ENCODE data around the gene NEK7.

Gene NEK7

GRCh38 chr1:198352975-198353695 lies 196.3 kb downstream of the NEK7 start:
- no peak for ATAC-seq
- DNase-seq: no peak

- no peak for ATAC-seq
- DNase-seq: no peak
Observed at GRCh38 chr1:198357937-198358336, 201.1 kb downstream of the NEK7 start.

GRCh38 chr1:198359024-198359653 lies 202.3 kb downstream of the NEK7 start:
- no peak for DNase-seq

GRCh38 chr1:198360208-198360729 lies 203.5 kb downstream of the NEK7 start:
- DNase-seq: no peak
- ATAC-seq: no peak

More at GRCh38 chr1:198359024-198359653, 202.3 kb downstream of the NEK7 start:
- no peak for ATAC-seq

- DNase-seq: no peak
- ATAC-seq: no peak
Observed at GRCh38 chr1:198361237-198361767, 204.5 kb downstream of the NEK7 start.

- DNase-seq (no peak), ATAC-seq (no peak)
Observed at GRCh38 chr1:198363625-198364151, 206.9 kb downstream of the NEK7 start.

GRCh38 chr1:198364471-198364870 lies 207.7 kb downstream of the NEK7 start:
- DNase-seq (no peak), ATAC-seq (no peak)

GRCh38 chr1:198367296-198367695 lies 210.5 kb downstream of the NEK7 start:
- ATAC-seq (no peak), DNase-seq (no peak)

- ATAC-seq (no peak), DNase-seq (no peak)
Observed at GRCh38 chr1:198370996-198371395, 214.2 kb downstream of the NEK7 start.
